Osteocyte (in vitro differentiated cells): ENCODE data around the gene RSPH9. TPM values are rescaled to one million over a fixed set of nuclear protein-coding genes. Genes with fewer than 3 reads are reported as not detected.

Experiments
- DNase-seq: peaks from one replicate; pipeline ENCODE4 v3.0.0; 2021; ENCODE audit warnings: mixed read lengths; ENCODE audit not compliant: unreplicated experiment; ENCODE audit errors: extremely low spot score
- H3K27ac Mint-ChIP-seq: one replicate; pipeline ENCODE4 v1.8.0; 2021; ENCODE audit warnings: mild to moderate bottlenecking, mixed read lengths; ENCODE audit not compliant: unreplicated experiment
- H3K27me3 Mint-ChIP-seq: one replicate; pipeline ENCODE4 v1.8.0; 2021; ENCODE audit warnings: mixed read lengths; ENCODE audit not compliant: unreplicated experiment
- H3K36me3 Mint-ChIP-seq: one replicate; pipeline ENCODE4 v1.8.0; 2021; ENCODE audit warnings: mixed read lengths; ENCODE audit not compliant: unreplicated experiment
- H3K4me1 Mint-ChIP-seq: one replicate; pipeline ENCODE4 v1.8.0; 2021; ENCODE audit warnings: mixed read lengths; ENCODE audit not compliant: unreplicated experiment
- H3K4me3 Mint-ChIP-seq: one replicate; pipeline ENCODE4 v1.8.0; 2021; ENCODE audit warnings: mild to moderate bottlenecking, moderate library complexity, mixed read lengths; ENCODE audit not compliant: unreplicated experiment
- H3K9me3 Mint-ChIP-seq: one replicate; pipeline ENCODE4 v1.8.0; 2021; ENCODE audit warnings: mixed read lengths; ENCODE audit not compliant: unreplicated experiment
- total RNA-seq: library from RNA; stranded (reverse); gene quantifications from 2 replicates; pipeline ENCODE4 v1.2.1, GENCODE V29; 2021
- TF ChIP-seq, protein P1 (sequence below): fragments of 200-600 bp; sonication (generic); IDR thresholded peaks from 2 replicates; pipeline ENCODE4 v1.5.0; 2021; ENCODE audit warnings: antibody characterized with exemption, mild to moderate bottlenecking, moderate library complexity

The RSPH9 gene
- total RNA-seq, 1 donor from 2014 or later = 0.16 TPM

GRCh38 chr6:43714311-43715055 is 69.6 kb downstream of the RSPH9 start:
- TF ChIP-seq, protein P1, sequence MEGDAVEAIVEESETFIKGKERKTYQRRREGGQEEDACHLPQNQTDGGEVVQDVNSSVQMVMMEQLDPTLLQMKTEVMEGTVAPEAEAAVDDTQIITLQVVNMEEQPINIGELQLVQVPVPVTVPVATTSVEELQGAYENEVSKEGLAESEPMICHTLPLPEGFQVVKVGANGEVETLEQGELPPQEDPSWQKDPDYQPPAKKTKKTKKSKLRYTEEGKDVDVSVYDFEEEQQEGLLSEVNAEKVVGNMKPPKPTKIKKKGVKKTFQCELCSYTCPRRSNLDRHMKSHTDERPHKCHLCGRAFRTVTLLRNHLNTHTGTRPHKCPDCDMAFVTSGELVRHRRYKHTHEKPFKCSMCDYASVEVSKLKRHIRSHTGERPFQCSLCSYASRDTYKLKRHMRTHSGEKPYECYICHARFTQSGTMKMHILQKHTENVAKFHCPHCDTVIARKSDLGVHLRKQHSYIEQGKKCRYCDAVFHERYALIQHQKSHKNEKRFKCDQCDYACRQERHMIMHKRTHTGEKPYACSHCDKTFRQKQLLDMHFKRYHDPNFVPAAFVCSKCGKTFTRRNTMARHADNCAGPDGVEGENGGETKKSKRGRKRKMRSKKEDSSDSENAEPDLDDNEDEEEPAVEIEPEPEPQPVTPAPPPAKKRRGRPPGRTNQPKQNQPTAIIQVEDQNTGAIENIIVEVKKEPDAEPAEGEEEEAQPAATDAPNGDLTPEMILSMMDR = no peak
- Mint-ChIP-seq H3K4me1 (peaks cover 74% of the 10 kb centered on the region), H3K4me3 (no peak overlapping the region), H3K36me3 (no peaks in the 10 kb centered on the region), H3K27me3 (no peaks in the 10 kb centered on the region), H3K27ac (peak overlapping the region; percentile 84), H3K9me3 (no peaks in the 10 kb centered on the region)
- DNase-seq = peak; percentile 91

GRCh38 chr6:43715056-43715788 is 70.4 kb downstream of the RSPH9 start:
- peak overlapping the region; percentile 42 for H3K4me3 Mint-ChIP-seq

GRCh38 chr6:43716099-43716498 is 71.3 kb downstream of the RSPH9 start:
- TF ChIP-seq, protein P1 = no peak
- peak; percentile 94 for DNase-seq
- no peaks in the 10 kb centered on the region for H3K27me3 Mint-ChIP-seq
- H3K9me3 Mint-ChIP-seq = no peaks in the 10 kb centered on the region
- peak overlapping the region; percentile 87 for H3K27ac Mint-ChIP-seq
- H3K36me3 Mint-ChIP-seq = no peaks in the 10 kb centered on the region
- H3K4me1 Mint-ChIP-seq = peaks cover 58% of the 10 kb centered on the region
- H3K4me3 Mint-ChIP-seq = peak overlapping the region; percentile 42

More at GRCh38 chr6:43715056-43715788, 70.4 kb downstream of the RSPH9 start:
- Mint-ChIP-seq H3K27me3 (no peaks in the 10 kb centered on the region), H3K9me3 (no peaks in the 10 kb centered on the region), H3K36me3 (no peaks in the 10 kb centered on the region), H3K4me1 (peaks cover 67% of the 10 kb centered on the region), H3K27ac (peak overlapping the region; percentile 87)
- no peak for DNase-seq
- TF ChIP-seq, protein P1 = no peak

DNA sequence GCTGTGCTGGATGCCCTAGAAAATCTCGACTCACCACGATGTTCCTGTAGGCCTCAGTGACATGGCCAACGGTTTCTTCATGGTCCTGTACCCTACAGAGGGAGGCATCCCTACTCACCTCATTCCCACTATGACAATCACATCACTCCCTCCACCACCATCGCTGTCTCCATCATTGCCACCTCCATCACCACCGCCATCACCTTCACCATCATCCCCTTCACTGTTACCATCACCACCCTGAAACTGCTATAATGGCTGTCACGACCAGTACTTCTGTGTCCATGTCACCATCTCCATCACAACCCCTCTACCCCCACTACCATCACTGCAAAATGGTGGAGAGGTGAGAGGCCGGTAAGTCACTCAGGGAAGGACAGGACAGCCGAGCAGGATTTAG is 72.6 kb downstream of the RSPH9 start:
- no peak for DNase-seq
- peaks cover 3% of the 10 kb centered on the region for H3K27me3 Mint-ChIP-seq
- TF ChIP-seq, protein P1 = no peak
- H3K27ac Mint-ChIP-seq = peak overlapping the region; percentile 58
- H3K4me3 Mint-ChIP-seq = no peak overlapping the region
- no peaks in the 10 kb centered on the region for H3K9me3 Mint-ChIP-seq
- no peaks in the 10 kb centered on the region for H3K36me3 Mint-ChIP-seq
- H3K4me1 Mint-ChIP-seq = peaks cover 58% of the 10 kb centered on the region

DNA sequence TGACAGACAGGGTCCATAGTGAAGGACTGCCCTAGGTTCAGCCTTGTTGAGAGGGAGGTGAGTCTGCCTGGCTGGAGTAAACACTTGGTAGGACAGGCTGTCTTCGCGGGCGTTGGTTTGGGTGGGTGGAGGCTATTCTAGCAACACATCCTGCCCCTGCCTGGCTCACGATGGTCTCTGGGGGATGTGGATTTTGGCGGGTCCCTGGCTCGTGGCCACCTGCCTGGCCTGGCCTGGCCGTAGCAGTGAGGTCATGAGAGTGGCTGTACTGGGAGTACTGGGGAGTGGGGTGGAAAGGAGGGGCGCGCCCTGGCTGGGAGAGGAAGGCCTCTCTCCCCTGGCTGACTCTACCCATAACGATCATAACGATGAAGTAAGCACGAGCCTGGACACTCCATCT is 73.0 kb downstream of the RSPH9 start:
- Mint-ChIP-seq H3K27me3 (peaks cover 3% of the 10 kb centered on the region), H3K9me3 (no peaks in the 10 kb centered on the region), H3K4me3 (no peak overlapping the region), H3K36me3 (no peaks in the 10 kb centered on the region), H3K4me1 (peaks cover 56% of the 10 kb centered on the region), H3K27ac (no peak overlapping the region)
- DNase-seq = no peak
- TF ChIP-seq, protein P1 = no peak
